Tibial artery (tissue), 4 donors: ENCODE measurements around the gene FSTL5.

Experiments
- DNase-seq, 2 donors: peaks; one replicate each; pipeline ENCODE4 v3.0.0-alpha.2; 2019
- H3K27ac ChIP-seq, 2 donors: fragments of 200-600 bp; sonication (generic) in 1 of 2; 1 replicate in 1 of 2; 2 replicates in 1 of 2; pipeline ENCODE4 v1.5.1; 2018 to 2019; ENCODE audit warnings: mild to moderate bottlenecking in 1 of 2
- H3K27me3 ChIP-seq, 2 donors: fragments of 200-600 bp; sonication (generic) in 1 of 2; one replicate each; pipeline versions ENCODE4 v1.5.1 to v1.6.0; 2016 to 2019
- H3K36me3 ChIP-seq, 3 donors: fragments of 200-600 bp; sonication (generic) in 2 of 3; one replicate each; pipeline ENCODE4 v1.5.1; 2016 to 2019; ENCODE audit warnings: mild to moderate bottlenecking in 2 of 3
- H3K4me1 ChIP-seq, 4 donors: fragments of 200-600 bp; sonication (generic) in 2 of 4; 1 replicate in 3 of 4; 2 replicates in 1 of 4; pipeline ENCODE4 v1.5.1; 2016 to 2019
- H3K4me3 ChIP-seq, 2 donors: fragments of 200-600 bp; sonication (generic) in 1 of 2; 1 replicate in 1 of 2; 2 replicates in 1 of 2; pipeline ENCODE4 v1.5.1; 2018 to 2019; ENCODE audit warnings: mild to moderate bottlenecking in 2 of 2
- H3K9me3 ChIP-seq, 3 donors: fragments of 200-600 bp; sonication (generic) in 1 of 3; one replicate each; pipeline ENCODE4 v1.5.1; 2016 to 2019
- CTCF ChIP-seq, 2 experiments: fragments of 200-600 bp in 1 of 2; fragments of 450-650 bp in 1 of 2; IDR thresholded peaks; one replicate each; pipeline ENCODE4 v1.5.1; 2017 to 2019; ENCODE audit warnings: antibody characterized with exemption in 2 of 2, mild to moderate bottlenecking in 1 of 2, moderate library complexity in 1 of 2
- intact Hi-C: fragments of 100-400 bp; cut with DNase I; formaldehyde crosslinking; loops from one replicate; pipeline ENCODE4 v1.15.0; 2023; ENCODE audit warnings: low total_unique reads

The FSTL5 gene

GRCh38 chr4:162038112-162038511, 125.7 kb downstream of the FSTL5 start:
- no peak overlapping the region for H3K27ac ChIP-seq
- H3K4me3 ChIP-seq: no peak overlapping the region
- TF ChIP-seq CTCF (IDR thresholded peaks at IDR 0.05): no peak
- H3K36me3 ChIP-seq: no peaks in the 10 kb centered on the region
- no peaks in the 10 kb centered on the region for H3K9me3 ChIP-seq
- no peaks in the 10 kb centered on the region for H3K27me3 ChIP-seq
- intact Hi-C loops: no loop called here
- no peak for DNase-seq
- no peaks in the 10 kb centered on the region for H3K4me1 ChIP-seq

GRCh38 chr4:162017863-162018262, 145.9 kb downstream of the FSTL5 start:
- H3K9me3 ChIP-seq: no peaks in the 10 kb centered on the region
- H3K27me3 ChIP-seq: no peaks in the 10 kb centered on the region
- intact Hi-C loops: no loop called here
- H3K27ac ChIP-seq: no peak overlapping the region
- H3K4me3 ChIP-seq: no peak overlapping the region
- no peak for TF ChIP-seq CTCF (IDR thresholded peaks at IDR 0.05)
- DNase-seq: no peak
- H3K4me1 ChIP-seq: no peaks in the 10 kb centered on the region
- H3K36me3 ChIP-seq: no peaks in the 10 kb centered on the region

GRCh38 chr4:162016991-162017390, 146.8 kb downstream of the FSTL5 start:
- DNase-seq: no peak
- TF ChIP-seq CTCF (IDR thresholded peaks at IDR 0.05): no peak
- intact Hi-C loops: no loop called here
- Histone ChIP-seq H3K27ac (no peak overlapping the region), H3K9me3 (no peaks in the 10 kb centered on the region), H3K36me3 (no peaks in the 10 kb centered on the region), H3K4me3 (no peak overlapping the region), H3K4me1 (no peaks in the 10 kb centered on the region), H3K27me3 (no peaks in the 10 kb centered on the region)

GRCh38 chr4:162016219-162016618, 147.6 kb downstream of the FSTL5 start:
- DNase-seq: no peak
- intact Hi-C loops: no loop called here
- Histone ChIP-seq H3K27ac (no peak overlapping the region), H3K27me3 (no peaks in the 10 kb centered on the region), H3K4me1 (no peaks in the 10 kb centered on the region), H3K36me3 (no peaks in the 10 kb centered on the region), H3K4me3 (no peak overlapping the region), H3K9me3 (no peaks in the 10 kb centered on the region)
- TF ChIP-seq CTCF (IDR thresholded peaks at IDR 0.05): no peak

GRCh38 chr4:162015090-162015489, 148.7 kb downstream of the FSTL5 start:
- intact Hi-C loops: no loop called here
- no peak for DNase-seq
- Histone ChIP-seq H3K36me3 (no peaks in the 10 kb centered on the region), H3K9me3 (no peaks in the 10 kb centered on the region), H3K27me3 (no peaks in the 10 kb centered on the region), H3K4me1 (no peaks in the 10 kb centered on the region), H3K27ac (no peak overlapping the region), H3K4me3 (no peak overlapping the region)
- no peak for TF ChIP-seq CTCF (IDR thresholded peaks at IDR 0.05)

- H3K4me1 ChIP-seq: no peaks in the 10 kb centered on the region
- H3K36me3 ChIP-seq: no peaks in the 10 kb centered on the region
- H3K27me3 ChIP-seq: no peaks in the 10 kb centered on the region
- intact Hi-C loops: no loop called here
- TF ChIP-seq CTCF (IDR thresholded peaks at IDR 0.05): no peak
- H3K4me3 ChIP-seq: no peak overlapping the region
- H3K9me3 ChIP-seq: no peaks in the 10 kb centered on the region
- no peak overlapping the region for H3K27ac ChIP-seq
- DNase-seq: no peak
These were observed 152.7 kb downstream of the FSTL5 start for GRCh38 chr4:162011089-162011488.
